Endothelial cell of umbilical vein (primary cell): ENCODE data around the gene GXYLT2.

Experiments used
- CTCF ChIP-seq, 2 donors: IDR thresholded peaks; 1 replicate in 1 of 2; 2 replicates in 1 of 2; pipeline ENCODE4 v1.5.1; 2011; ENCODE audit warnings: low read length in 2 of 2, mild to moderate bottlenecking in 2 of 2, moderate library complexity in 2 of 2, control low read depth in 1 of 2, inconsistent platforms in 1 of 2, low read depth in 1 of 2; ENCODE audit not compliant: insufficient read depth in 1 of 2; ENCODE audit errors: extremely low read depth in 1 of 2
- EZH2 ChIP-seq: IDR thresholded peaks from 2 replicates; pipeline ENCODE4 v1.6.1; 2012; ENCODE audit warnings: borderline replicate concordance, low read depth, mild to moderate bottlenecking, moderate library complexity, low read length, inconsistent platforms; ENCODE audit not compliant: severe bottlenecking
- FOS ChIP-seq: IDR thresholded peaks from 2 replicates; pipeline ENCODE4 v1.6.1; 2011; ENCODE audit warnings: mild to moderate bottlenecking, low read length, moderate library complexity, borderline replicate concordance; ENCODE audit not compliant: insufficient read depth
- GATA2 ChIP-seq: IDR thresholded peaks from 2 replicates; pipeline ENCODE4 v1.7.0; 2011; ENCODE audit warnings: low read depth, mild to moderate bottlenecking, moderate library complexity, mixed read lengths, low read length; ENCODE audit not compliant: insufficient read length, insufficient read depth
- JUN ChIP-seq: IDR thresholded peaks from 2 replicates; pipeline ENCODE4 v1.6.1; 2011; ENCODE audit warnings: borderline replicate concordance, low read depth; ENCODE audit not compliant: insufficient read length, insufficient read depth
- MYC ChIP-seq: IDR thresholded peaks from one replicate; pipeline ENCODE4 v1.6.1; 2011; ENCODE audit warnings: mild to moderate bottlenecking, low read depth, low read length
- POLR2A ChIP-seq: IDR thresholded peaks from 2 replicates; pipeline ENCODE4 v1.6.1; 2012; ENCODE audit warnings: low read depth, mild to moderate bottlenecking, control low read depth, low read length
- POLR2AphosphoS5 ChIP-seq: IDR thresholded peaks from 2 replicates; pipeline ENCODE4 v1.6.1; 2012; ENCODE audit warnings: low read depth, mild to moderate bottlenecking, control low read depth, low read length, moderate library complexity; ENCODE audit not compliant: insufficient read depth
- TF ChIP-seq, protein P1 (sequence below): IDR thresholded peaks from 2 replicates; pipeline ENCODE4 v1.6.1; 2011; ENCODE audit not compliant: insufficient read depth, insufficient read length

GRCh38 chr3:72924055-72924454, 36.2 kb downstream of the GXYLT2 start:
- TF ChIP-seq EZH2 (no peak), POLR2A (no peak), CTCF (IDR thresholded peaks at IDR 0.05; ENCODE audit: extremely low read depth in 1 of 2, insufficient read depth in 1 of 2, low read depth in 1 of 2, low read length in 2 of 2) (peak in 1 of 2 donors; percentile 1), GATA2 (no peak), POLR2AphosphoS5 (no peak), MYC (no peak), JUN (no peak), FOS (no peak)
- TF ChIP-seq, protein P1, sequence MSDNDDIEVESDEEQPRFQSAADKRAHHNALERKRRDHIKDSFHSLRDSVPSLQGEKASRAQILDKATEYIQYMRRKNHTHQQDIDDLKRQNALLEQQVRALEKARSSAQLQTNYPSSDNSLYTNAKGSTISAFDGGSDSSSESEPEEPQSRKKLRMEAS: no peak
